H1 (cell line): ENCODE results near the gene SORCS3. TPM values are rescaled to one million over a fixed set of nuclear protein-coding genes. Genes with fewer than 3 reads are reported as not detected.

ENCODE experiments used
- CTBP2 ChIP-seq: IDR thresholded peaks from 2 replicates; pipeline ENCODE4 v1.7.0; 2011; ENCODE audit warnings: borderline replicate concordance, mild to moderate bottlenecking, moderate library complexity, mixed read lengths, low read length; ENCODE audit not compliant: insufficient read depth, insufficient read length
- EZH2 ChIP-seq: fragments of 200-600 bp; sonication (generic); IDR thresholded peaks from 2 replicates; pipeline ENCODE4 v1.7.1; 2012; ENCODE audit warnings: low read depth, mild to moderate bottlenecking, moderate library complexity, low read length, inconsistent platforms; ENCODE audit not compliant: severe bottlenecking
- SUZ12 ChIP-seq: fragments of 200-600 bp; sonication (generic); IDR thresholded peaks from 2 replicates; pipeline ENCODE4 v1.6.1; 2012; ENCODE audit warnings: mild to moderate bottlenecking, inconsistent platforms, low read length, moderate library complexity, mixed read lengths
- polyA plus RNA-seq, 7 experiments: library from polyadenylated mRNA; depleted of rRNA in 3 of 7; stranded (reverse) in 5 of 7; unstranded in 2 of 7; fragments of >200 nt in 5 of 7; fragments of 200-250 nt in 2 of 7; gene quantifications; 1 replicate in 5 of 7; 2 replicates in 1 of 7; 4 replicates in 1 of 7; pipeline versions ENCODE4 v1.2.1 to v1.2.3, GENCODE V29; 2011 to 2013; ENCODE audit warnings: missing spikeins in 2 of 7, mixed read lengths in 2 of 7
- total RNA-seq: library from RNA; stranded (reverse); fragmentation: NEBNext Ultra II Directional; extraction: Animal tissue kit (Norgen Biotek cat#: 25700); gene quantifications from 2 replicates; pipeline ENCODE4 v1.2.1, GENCODE V29; 2021

Gene SORCS3
- total and polyA plus RNA-seq, 2 of the 8 experiments (the other 6 are each of a cell fraction or from before 2014, with no cell fraction given) = 0.26 to 0.88 TPM

DNA sequence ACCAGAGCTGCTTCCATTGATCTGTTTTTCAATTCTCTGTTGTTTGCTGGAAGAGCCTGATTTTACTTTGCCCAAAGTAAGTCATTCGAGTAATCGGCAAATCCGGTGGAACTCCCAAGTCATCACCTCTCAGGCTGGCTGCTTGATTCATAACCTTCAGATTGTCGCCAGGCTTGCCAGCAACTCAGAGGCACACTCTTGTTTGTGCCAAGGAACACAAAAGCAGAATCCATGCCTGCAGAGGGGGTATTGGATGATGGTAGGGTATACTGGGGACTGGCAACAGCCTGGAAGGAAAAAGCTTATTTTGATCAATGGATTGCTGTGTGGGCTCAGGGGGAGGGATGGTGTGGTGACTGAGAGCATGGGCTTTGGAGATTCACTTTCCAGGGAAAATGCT, 542.4 kb downstream of the SORCS3 start (continued):
- TF ChIP-seq EZH2 (no peak), CTBP2 (no peak), SUZ12 (no peak)
